HepG2 (cell line): ENCODE results near the gene DQX1. TPM values are rescaled to one million over a fixed set of nuclear protein-coding genes. Genes with fewer than 3 reads are reported as not detected.

Experiments used
- FIP1L1 ChIP-seq: fragments of 200-400 bp; formaldehyde crosslinking; IDR thresholded peaks from 2 replicates; pipeline ENCODE4 v1.6.1; 2018; ENCODE audit warnings: low read depth, mild to moderate bottlenecking, low read length, moderate library complexity, borderline replicate concordance; ENCODE audit not compliant: insufficient read depth
- KLF16 ChIP-seq, 2 experiments: sonication (generic) in 1 of 2; formaldehyde crosslinking in 1 of 2; IDR thresholded peaks; 2 replicates each; pipeline versions ENCODE4 v1.6.1 to v1.8.0; 2016 to 2023; ENCODE audit warnings: missing genetic modification reagents in 2 of 2, missing compliant biosample characterization in 1 of 2
- MAFK ChIP-seq, 2 experiments: IDR thresholded peaks in 1 of 2; conservative IDR thresholded peaks in 1 of 2; 2 replicates each; pipeline ENCODE4 v1.6.1; 2011; ENCODE audit warnings: improper control_type of control experiment in 2 of 2, low read length in 2 of 2
- POGZ ChIP-seq: sonication (generic); formaldehyde crosslinking; IDR thresholded peaks from 2 replicates; pipeline ENCODE4 v1.4.0; 2020; ENCODE audit warnings: mild to moderate bottlenecking, missing genetic modification reagents
- PTBP1 ChIP-seq: fragments of 200-400 bp; formaldehyde crosslinking; IDR thresholded peaks from 2 replicates; pipeline ENCODE4 v1.6.1; 2018; ENCODE audit warnings: low read length, low read depth; ENCODE audit not compliant: poor library complexity, severe bottlenecking
- SNAPC2 ChIP-seq: sonication (generic); formaldehyde crosslinking; IDR thresholded peaks from 2 replicates; pipeline ENCODE4 v1.8.1; 2022; ENCODE audit warnings: mild to moderate bottlenecking, missing genetic modification reagents
- SP5 ChIP-seq: IDR thresholded peaks from 2 replicates; pipeline ENCODE4 v1.6.1; 2016; ENCODE audit warnings: low read depth, borderline replicate concordance
- TOE1 ChIP-seq: sonication (generic); formaldehyde crosslinking; IDR thresholded peaks from 2 replicates; pipeline ENCODE4 v1.4.0; 2020; ENCODE audit warnings: mild to moderate bottlenecking, missing genetic modification reagents
- ZNF567 ChIP-seq: sonication (generic); formaldehyde crosslinking; IDR thresholded peaks from 2 replicates; pipeline ENCODE4 v1.8.1; 2023; ENCODE audit warnings: mild to moderate bottlenecking, missing genetic modification reagents, borderline replicate concordance
- polyA plus RNA-seq, 8 experiments: library from polyadenylated mRNA; depleted of rRNA in 3 of 8; stranded (reverse) in 7 of 8; unstranded in 1 of 8; fragments of >200 nt; fragmentation: Illumina TruSeq in 4 of 8; extraction: Trizol in 4 of 8; gene quantifications; 2 replicates each; pipeline versions ENCODE4 v1.2.1 to v1.2.3, GENCODE V29; 2011 to 2016; ENCODE audit warnings: low read depth in 4 of 8, missing spikeins in 1 of 8, mixed read lengths in 1 of 8; ENCODE audit not compliant: insufficient read depth in 1 of 8
- total RNA-seq, 5 experiments: library from RNA; depleted of rRNA; stranded (reverse); fragments of >200 nt; fragmentation: Illumina TruSeq; extraction: Trizol; gene quantifications; 2 replicates each; pipeline ENCODE4 v1.2.3, GENCODE V29; 2016; ENCODE audit warnings: low read depth in 1 of 5
- TF ChIP-seq, protein P1 (sequence below): sonication (generic); formaldehyde crosslinking; IDR thresholded peaks from 2 replicates; pipeline ENCODE4 v1.5.1; 2020; ENCODE audit warnings: missing genetic modification reagents, mild to moderate bottlenecking, borderline replicate concordance
- TF ChIP-seq, protein P2 (sequence below), 2 experiments: sonication (generic) in 1 of 2; formaldehyde crosslinking in 1 of 2; IDR thresholded peaks; 2 replicates each; pipeline versions ENCODE4 v1.4.0 to v1.6.1; 2016 to 2020; ENCODE audit warnings: borderline replicate concordance in 1 of 2, low read depth in 1 of 2, mild to moderate bottlenecking in 1 of 2, missing genetic modification reagents in 1 of 2

DQX1 gene
- total and polyA plus RNA-seq, 2 of the 13 experiments (the other 11 are each of a cell fraction or from before 2014, with no cell fraction given), result 27.6 to 89.8 TPM

DNA sequence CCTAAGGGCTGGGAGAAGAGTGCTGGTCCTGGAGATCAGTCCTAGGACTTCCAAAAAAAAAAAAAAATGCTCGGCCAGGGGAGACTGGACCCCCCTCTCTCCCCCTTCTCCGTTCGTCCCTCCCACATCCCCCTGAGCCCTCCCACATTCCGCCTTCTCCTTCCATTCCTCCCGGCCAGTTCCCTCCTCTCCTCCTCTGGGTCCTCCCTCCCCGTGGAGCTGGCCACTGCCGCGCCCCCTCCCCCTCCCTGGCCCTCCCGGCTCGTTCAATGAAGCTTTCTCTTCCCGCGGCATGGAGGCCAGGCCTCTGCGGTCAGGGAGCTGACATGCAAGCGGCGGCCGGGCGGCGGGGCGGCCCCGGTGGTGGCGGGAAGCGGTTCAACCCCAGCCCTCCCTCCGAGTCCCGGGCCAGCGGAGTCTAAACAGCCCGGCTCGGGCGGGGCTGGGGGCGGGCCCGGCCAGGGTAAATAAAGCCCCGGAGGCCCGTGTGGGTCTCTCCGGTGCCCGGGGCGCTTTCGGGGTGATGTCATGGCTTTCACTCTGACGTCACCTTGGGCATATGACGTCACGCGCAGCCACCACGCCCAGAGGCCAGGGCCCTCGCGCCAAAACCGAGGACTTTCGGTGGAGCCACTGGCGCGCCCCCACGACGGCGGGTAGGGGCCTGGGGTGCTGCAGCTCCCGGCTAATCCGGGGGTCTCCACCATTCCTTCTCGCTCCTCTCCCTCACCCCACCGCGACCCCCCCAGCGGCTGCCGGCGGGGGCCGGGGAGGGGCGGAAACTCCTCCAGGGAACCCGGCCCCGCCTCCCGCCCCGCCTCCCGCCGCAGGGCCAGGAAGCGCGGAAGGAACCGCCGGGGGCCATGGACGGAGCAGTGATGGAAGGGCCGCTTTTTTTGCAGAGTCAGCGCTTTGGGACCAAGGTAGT is 28.1 kb upstream of the DQX1 start, which contains the start of the genes DOK1 and LOXL3 (continued):
- TF ChIP-seq FIP1L1 (no peak), KLF16 (CRISPR knock-in tag; IDR thresholded peaks at IDR 0.05) (no peak), SNAPC2 (CRISPR knock-in tag) (peak; percentile 76; the same call in 1 of the 2 replicates), ZNF567 (CRISPR knock-in tag) (no peak), TOE1 (CRISPR knock-in tag) (no peak), MAFK (conservative IDR thresholded peaks at IDR 0.05 in 1 of 2, IDR thresholded peaks at IDR 0.05 in 1 of 2; ENCODE audit: low read length in 2 of 2) (peak; percentile 99), PTBP1 (peak; percentile 48), POGZ (CRISPR knock-in tag) (0 out of 2 replicates have a peak, but pooled peaks have one; percentile 40), SP5 (peak; percentile 53; the same call in 1 of the 2 replicates)
- TF ChIP-seq, protein P1, sequence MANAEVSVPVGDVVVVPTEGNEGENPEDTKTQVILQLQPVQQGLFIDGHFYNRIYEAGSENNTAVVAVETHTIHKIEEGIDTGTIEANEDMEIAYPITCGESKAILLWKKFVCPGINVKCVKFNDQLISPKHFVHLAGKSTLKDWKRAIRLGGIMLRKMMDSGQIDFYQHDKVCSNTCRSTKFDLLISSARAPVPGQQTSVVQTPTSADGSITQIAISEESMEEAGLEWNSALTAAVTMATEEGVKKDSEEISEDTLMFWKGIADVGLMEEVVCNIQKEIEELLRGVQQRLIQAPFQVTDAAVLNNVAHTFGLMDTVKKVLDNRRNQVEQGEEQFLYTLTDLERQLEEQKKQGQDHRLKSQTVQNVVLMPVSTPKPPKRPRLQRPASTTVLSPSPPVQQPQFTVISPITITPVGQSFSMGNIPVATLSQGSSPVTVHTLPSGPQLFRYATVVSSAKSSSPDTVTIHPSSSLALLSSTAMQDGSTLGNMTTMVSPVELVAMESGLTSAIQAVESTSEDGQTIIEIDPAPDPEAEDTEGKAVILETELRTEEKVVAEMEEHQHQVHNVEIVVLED, result peak; percentile 29; the same call in 1 of the 2 replicates
- TF ChIP-seq, protein P2, sequence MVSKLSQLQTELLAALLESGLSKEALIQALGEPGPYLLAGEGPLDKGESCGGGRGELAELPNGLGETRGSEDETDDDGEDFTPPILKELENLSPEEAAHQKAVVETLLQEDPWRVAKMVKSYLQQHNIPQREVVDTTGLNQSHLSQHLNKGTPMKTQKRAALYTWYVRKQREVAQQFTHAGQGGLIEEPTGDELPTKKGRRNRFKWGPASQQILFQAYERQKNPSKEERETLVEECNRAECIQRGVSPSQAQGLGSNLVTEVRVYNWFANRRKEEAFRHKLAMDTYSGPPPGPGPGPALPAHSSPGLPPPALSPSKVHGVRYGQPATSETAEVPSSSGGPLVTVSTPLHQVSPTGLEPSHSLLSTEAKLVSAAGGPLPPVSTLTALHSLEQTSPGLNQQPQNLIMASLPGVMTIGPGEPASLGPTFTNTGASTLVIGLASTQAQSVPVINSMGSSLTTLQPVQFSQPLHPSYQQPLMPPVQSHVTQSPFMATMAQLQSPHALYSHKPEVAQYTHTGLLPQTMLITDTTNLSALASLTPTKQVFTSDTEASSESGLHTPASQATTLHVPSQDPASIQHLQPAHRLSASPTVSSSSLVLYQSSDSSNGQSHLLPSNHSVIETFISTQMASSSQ (IDR thresholded peaks at IDR 0.05; ENCODE audit: low read depth), result no peak
- TF ChIP-seq, protein P2 (CRISPR knock-in tag; IDR thresholded peaks at IDR 0.05; ENCODE audit: borderline replicate concordance), result peak; percentile 23; the same call in 1 of the 2 replicates
